T1000 (cell line): ENCODE measurements around the gene CRYBA4.
"Not testable (repeated sequence)": the region's sequence is repeated elsewhere in the genome, so short reads cannot be mapped to it uniquely, and the experiment has no call there.

Experiments used
- DNase-seq: peaks from one replicate; lab custom pipeline; 2025; ENCODE audit warnings: mixed read lengths; lab: John Stamatoyannopoulos, UW

The CRYBA4 gene

DNA sequence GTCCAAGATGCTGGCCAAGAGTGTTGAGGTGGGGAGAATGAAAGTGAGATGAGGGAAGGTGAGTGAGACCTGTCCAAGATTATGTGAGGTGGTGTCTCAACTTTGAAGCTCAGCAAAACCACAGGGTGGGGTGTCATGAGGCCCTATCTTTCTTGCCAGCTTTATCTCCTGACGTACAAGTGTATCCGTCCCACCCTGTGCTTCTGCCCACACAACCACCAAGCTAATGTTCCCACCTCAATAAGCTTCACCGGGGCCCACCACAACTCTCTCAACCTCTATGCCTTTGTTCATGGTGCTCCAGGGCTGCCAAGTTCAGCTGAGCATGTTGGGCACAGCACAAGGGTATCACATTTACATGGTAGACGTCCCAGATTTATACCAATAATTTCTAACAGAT, 24.7 kb upstream of the CRYBA4 start:
- DNase-seq, result no peak

DNA sequence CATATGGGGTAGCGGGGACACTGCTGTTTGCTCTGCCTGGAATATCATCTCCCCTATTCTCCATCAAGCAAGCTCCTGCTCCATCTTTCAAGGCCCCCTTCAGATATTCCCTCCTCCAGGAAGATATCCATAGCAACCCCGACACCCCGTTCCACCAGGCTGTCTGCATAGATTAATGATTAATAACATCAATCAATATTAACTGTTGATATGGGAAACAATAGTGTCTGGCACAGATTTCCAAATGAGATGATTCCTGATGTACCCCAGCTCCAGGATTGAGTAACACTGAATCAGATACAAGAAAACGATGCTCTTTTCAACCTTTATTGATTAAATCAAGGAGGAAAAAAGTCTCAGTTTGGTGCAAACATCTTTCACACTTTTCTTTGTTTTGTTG, 24.3 kb upstream of the CRYBA4 start:
- no peak for DNase-seq

DNA sequence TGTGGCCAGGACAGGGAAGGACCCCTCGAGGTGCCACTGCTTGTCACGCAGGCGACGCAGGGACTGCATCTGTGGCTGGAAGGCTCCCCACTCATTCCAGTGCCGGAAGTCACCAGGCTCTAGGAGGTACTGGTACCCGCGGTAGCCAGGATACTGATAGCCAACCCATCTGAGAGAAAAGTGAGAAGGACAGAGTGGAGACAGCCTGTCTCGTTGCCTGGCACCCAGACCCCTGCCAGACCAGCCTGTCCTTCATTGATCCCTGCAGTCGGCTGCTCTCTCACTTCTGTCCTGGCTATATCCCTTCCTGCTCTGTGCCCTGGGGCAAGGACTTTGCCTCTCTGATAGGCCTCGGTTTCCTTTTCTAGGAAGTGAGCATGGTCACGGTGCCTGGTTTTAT, 22.3 kb upstream of the CRYBA4 start:
- no peak for DNase-seq

DNA sequence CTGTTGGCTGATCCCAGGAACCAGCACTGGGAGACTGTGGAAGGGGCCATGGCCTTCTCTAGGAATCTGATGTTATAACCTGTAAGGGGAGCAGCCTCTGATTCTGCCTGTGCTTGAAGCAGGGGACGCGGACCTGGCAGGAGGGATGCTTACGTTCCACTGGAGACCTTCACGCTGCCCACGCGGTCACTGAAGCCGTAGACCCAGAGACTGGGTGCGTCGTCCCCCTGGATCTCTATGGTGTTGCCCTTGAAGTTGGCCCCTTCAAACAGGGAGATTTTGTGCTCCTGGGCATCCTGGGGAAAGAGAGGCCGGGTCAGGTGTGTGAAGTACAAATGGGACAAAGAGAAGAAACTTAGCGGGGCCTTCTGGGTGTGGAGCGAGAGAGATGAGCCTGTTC, 20.0 kb upstream of the CRYBA4 start:
- DNase-seq, result no peak

DNA sequence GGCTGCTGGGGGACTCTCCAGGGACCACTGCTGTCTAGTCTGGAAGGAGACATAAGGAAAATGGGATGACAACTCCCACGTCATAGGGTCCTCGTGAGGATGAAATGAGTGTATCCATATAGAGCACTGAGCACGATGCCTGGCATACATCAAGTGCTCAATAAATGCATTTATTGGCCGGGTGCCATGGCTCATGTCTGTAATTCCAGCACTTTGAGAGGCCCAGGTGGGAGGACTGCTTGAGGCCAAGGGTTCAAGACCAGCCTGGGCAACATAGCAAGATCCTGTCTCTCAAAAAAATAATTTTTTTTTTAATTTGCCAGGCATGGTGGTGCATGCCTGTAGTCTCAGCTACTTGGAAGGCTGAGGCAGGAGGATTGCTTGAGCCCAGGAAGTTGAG, 19.6 kb upstream of the CRYBA4 start:
- no peak for DNase-seq

DNA sequence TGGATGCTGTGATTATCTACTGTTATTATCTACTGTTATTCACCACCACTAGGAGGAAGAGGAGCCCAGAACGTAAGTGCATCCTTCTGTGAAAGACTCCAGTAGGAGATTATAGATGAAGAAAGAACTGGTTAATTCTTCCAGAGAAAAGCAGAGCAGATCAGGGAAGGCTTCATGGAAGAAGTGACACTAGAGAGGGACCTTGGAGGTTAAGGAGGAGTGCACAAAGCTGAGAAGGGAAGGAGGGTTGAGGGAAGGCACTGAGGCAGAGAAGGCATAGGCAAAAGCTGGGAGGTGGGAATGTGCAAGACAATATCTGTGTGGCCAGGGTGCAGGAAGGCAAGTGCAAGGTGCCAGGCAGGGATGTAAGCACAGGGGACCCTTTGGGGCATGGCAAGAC, 17.4 kb upstream of the CRYBA4 start:
- DNase-seq, result no peak

DNA sequence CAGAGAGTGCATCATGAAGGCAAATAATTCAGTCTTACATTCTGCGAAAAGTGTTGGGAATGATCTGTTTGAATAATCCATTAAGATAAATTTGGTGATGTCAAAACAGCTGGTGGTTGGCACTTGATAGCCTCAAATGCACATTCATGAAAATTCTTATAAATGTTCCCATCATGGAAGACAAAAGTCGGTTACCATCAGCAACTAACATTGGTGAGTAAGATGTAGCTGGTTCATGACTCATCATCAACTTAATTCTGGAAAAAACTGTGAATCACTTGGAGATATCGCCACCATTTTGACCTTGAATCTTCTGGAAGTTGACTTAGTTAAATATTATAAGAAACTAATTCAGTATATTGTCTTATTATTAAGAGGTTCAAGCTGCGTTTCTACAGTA, 15.2 kb upstream of the CRYBA4 start:
- DNase-seq, result no peak

DNA sequence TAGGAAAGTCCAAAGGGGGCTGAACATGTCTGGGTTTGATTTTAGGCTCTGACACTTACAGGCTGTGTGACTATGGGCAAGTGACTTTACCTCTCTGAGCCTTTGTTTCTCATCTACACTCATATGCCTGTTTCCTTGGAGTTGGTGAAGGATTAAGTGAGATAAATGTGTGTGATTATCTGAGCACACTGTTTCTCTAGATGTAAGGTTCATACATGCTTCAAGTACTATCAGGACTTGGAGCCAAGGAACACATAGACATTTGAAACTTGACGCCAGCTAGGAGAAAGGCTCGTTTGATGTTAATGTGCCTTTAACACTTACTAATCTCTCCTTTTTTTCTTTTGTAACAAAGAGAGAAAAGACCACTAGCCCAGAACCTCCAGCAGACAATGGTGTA, 13.6 kb upstream of the CRYBA4 start:
- no peak for DNase-seq

DNA sequence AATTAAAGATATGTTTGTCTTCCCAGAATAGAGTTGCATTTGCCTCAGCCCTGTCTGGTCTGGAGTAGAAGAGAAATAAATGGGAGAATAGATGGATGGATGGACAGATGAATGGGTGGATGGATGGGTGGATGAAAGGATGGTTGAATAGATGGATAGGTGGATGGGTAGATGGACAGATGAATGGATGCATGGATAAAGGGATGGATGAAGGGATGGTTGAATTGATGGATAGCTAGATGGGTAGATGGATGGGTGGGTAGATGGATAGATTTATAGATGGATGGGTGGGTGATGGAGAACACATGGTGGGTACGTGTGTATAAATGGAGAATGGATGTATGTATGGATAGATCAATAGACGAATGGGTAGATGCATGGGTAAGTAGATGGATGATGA, 12.5 kb upstream of the CRYBA4 start:
- no peak for DNase-seq

DNA sequence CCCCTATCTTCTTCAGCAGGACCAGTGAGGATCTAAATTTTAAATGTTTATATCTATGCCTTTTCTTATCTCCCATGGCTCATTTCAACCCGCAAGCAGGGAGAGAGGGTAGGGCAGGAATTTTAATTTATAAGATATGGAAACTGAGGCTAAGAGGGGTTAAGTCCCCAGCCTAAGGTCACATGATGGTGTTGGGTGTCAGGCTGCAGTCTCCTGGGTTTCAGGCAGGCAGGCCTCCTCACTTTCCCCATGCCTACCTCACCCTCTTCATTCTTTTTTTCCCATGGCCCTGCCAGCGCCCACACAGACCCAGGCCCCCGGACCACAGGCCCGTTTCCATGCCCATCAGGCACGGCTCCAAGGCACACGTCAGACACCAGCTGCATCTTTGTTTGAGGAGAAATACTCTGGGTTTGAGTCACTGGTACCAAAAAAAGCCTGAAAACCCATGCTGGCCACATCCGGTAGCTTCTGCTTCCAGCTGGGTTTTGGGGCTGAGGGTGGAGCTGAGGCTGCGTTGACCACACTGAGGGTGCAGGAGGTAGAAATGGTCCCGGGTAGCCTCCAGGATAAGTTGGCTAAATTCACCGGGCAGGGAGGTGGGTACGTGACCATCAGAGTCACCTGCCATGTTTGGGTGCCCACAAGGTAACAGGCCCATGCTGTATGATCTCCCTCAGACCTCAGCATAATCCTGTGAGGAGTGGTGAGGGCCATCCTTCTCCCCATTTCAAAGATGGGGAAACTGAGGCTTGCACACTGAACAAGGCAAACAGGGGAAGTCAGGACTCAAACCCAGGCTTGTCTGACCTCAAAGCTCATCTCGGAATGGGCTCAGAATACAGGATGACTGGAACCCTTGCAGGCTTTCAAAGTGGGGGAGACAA, 11.4 kb upstream of the CRYBA4 start:
- DNase-seq, result peak; percentile 20

DNA sequence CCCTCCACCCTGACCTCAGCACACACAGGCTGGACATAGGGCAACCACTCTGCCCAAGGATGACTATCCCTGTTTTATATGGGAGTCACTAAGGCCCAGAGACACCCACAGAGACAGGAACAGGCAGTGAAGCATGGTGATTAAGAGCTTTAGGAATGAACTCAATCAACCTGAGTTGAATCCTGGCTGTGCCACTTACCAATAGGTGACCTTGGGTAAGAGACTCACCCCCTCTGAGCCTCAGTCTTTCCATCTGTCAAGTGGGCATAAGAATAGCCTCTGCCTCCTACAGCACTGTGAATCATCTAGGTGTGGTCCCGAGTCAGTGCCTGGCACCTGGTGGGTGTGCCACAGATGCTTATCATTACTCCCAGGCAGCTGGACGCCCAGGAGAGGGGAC, 10.8 kb upstream of the CRYBA4 start:
- no peak for DNase-seq

DNA sequence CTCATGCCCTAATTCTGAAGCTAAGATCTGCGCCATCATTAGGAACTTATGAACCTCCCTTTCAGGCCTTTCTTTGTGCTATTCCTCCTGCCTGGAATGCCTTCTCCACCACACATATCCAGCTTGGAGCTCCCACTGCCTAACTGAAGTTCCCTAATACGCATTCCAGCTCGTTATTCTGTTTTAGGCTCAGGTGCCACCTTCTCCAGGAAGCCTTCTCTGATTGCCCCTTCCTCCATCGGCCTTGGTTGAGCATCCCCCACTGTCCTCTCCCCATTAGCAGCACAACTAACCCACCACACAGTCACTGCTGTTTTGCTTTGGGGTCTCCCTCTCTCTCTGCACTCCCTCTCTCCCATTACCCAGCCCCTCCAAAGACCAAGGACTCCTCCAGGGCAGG, 9.1 kb upstream of the CRYBA4 start:
- no peak for DNase-seq

DNA sequence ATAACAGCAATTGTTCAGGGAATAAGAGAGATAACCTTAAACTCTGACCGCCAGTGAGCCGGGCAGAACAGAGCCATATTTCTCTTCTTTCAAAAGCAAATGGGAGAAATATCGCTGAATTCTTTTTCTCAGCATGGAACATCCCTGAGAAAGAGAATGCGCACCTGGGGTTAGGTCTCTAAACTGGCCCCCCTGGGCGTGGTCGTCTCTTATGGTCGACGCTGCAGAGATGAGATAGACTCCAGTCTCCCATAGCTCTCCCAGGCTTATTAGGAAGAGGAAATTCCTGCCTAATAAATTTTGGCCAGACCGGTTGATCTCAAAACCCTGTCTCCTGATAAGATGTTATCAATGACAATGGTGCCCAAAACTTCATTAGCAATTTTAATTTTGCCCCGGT, 8.0 kb upstream of the CRYBA4 start:
- DNase-seq, result not testable (repeated sequence)

DNA sequence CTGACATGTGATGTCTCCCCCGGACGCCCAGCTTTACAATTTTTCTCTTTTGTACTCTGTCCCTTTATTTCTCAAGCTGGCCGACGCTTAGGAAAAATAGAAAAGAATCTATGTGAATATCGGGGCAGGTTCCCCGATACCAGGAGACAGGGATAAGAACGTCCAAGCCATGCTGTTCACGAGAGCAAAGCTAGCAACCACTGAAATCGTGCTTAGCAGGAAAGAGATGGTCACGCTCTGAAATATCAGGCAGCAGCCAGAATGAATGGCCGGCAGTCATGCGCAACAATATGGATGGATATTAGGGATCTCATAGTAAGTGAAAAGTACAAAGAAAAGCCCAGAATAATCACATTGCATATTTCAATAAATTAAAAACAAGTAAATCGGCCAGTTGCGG, 7.4 kb upstream of the CRYBA4 start:
- DNase-seq, result no peak

DNA sequence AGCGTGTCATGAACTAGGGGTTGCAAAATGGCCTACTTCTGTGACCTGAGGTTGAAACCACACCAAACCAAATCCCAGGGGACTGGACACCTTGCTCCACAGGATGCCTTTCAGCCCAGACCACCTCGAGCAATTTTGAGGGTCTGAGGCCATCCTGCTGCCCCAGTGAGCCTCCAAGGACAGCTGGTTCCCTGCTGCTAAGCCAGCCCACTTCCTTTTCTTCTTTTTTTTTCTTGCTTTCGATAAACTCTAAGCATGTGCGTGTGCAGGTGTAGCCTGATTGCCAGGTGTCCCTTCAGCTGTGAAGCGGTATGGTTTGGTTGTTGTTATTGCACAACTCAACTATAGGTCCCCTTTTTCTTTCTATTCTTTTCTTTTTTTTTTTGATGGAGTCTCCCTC, 6.6 kb upstream of the CRYBA4 start:
- no peak for DNase-seq

DNA sequence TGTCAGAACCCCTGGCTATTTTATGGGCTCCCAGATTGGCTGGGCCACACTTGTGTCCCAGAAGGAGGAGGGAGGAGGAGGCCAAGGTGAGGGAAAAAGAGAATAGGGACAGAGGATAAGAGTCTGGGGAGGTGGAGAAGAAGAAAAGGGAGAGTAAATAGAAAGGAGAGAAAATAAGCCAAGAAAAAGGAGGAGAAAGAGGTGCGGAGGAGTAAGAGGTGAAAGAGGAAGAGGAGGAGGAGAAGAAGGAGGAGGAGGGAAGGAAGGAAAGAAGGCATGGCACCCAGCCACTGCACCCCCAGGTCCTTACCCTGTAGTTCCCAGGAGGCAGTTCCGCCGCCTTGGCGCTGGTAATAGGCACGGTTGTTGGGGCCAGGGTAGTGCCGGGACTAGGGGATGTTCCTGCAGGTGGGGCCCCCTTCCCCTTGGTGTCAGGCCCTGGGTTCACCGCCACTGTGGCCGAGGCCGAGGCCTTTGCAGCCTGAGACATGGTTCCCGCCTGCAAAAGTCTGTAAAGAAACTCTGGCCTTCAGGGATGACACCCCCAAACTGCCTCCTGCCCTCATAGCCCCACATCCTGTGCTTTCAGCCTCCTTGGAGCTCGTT, 5.8 kb upstream of the CRYBA4 start:
- DNase-seq, result no peak

DNA sequence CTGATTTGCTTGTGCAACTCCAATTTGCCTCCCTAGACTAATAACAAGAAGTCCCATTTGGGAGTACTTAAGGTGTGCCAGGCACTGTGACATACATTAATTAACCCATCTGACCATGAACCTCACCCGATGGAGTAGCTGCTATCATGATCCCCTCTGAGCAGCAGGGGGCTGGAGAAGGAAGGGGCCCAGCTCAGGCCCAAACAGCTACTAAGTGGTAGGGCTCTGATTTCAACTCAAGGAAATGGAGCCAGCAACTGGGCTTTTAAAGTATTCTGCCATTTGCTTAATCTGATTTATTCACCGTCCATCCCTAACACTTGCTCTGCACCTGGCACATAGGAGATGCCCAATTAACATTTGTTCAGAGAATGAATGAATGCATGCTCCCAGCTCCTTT, 5.1 kb upstream of the CRYBA4 start:
- DNase-seq, result no peak

DNA sequence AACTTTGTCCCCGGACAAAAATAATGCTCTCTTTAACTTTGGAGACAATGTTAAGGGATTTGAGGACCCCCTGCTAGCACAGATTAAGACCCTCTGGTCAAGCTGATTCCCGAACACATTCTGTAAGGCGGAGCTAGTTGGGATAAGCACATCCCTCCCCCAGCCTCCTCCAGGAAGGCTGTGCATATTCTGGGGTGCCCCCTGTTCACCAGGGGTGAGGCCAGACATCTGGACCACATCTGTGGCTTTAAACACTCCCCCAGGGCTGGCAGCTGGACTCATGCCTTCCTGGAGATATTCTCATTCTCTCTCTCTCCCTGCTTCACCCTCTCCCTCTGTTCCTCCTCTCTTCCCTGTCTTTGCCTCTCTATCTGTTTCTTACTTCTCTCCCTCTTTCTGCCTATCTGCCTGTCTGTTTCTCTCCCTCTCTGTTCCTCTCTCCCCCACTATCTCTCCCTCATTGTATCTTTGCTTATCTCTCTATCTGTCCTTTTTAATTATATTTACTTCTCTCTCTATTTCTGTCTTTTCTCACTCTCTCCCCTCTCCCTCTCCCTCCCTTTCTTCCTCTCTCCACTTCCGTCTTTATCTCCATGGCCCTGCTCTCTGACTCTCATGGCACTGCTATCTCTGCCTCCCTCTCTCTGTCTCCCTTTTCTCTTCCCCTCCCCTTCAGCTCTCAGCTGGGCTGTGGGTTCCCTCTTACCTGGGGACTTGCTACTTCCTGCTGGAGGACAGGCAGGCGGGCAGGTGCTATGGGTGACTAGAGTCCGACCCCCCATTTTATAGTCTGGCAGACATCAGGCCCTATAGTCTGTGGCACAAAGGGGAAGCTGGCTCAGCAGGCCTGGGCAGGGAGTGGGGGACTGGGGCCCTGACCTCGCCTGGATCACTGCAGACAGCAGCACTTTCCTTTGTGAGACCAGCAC, 4.2 kb upstream of the CRYBA4 start, which contains the start of gene CRYBB1:
Gene CRYBB1 (minus strand): TSS at position 757 of the 929 bp plus-strand sequence. CDS start 1,708 bp downstream, outside the sequence.
- no peak for DNase-seq

DNA sequence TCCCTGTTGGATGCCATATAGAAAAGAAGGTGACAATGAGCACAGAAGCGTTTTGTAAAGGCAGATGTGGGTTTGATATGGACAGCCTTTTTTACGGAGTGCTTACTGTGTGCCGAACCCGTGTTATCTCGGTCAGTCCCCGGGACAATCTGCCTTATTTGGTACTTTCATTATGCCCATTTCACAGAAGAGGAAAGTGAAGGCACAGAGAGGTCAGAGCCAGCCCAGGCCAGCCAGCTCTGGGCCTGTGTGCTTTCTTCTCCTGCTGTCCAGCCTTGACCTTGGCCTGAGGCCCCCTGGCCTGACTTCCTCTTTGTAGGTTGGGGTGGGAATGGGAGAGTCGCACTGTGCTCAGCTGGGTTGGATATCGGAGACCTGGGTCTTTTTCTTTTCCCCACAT, 3.3 kb upstream of the CRYBA4 start:
- no peak for DNase-seq

DNA sequence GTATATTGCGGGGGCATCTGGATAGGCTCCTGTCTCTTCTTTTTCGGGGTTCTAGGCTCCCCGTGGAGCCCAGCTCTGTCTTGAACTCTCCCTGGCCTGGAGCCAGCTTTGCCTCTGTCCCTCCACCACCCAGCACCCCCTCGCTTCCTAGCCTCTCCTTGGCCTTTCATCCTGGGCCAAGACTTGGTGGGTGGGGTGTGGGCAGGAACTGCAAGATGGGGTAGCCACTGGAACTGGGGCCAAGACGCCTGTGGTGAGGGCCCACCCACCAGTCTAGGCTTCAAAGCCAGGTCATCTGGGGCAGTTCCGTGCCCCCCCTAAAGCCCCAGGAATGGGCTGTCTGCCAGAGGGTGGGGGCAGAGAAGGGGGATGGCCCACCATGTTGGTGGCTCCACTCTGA, 2.3 kb upstream of the CRYBA4 start:
- DNase-seq, result no peak

DNA sequence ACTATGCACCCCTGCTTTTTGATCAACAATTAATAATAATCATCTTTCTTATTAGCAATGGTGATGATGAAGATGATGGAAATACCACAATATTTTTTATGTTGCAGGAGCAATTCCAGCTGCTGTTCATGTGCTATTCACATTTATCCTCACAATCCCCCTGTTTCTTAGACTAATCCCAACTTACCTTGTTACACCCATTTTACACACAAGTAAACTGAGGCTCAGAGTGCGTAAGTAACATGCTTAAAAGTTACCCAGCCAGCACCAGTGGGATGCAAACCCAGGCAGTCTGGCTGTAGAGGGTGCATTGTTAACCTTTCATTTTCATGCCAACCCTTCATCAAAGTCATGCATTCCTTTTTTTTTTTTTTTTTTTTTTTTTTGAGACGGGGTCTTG, 1.6 kb upstream of the CRYBA4 start:
- no peak for DNase-seq

DNA sequence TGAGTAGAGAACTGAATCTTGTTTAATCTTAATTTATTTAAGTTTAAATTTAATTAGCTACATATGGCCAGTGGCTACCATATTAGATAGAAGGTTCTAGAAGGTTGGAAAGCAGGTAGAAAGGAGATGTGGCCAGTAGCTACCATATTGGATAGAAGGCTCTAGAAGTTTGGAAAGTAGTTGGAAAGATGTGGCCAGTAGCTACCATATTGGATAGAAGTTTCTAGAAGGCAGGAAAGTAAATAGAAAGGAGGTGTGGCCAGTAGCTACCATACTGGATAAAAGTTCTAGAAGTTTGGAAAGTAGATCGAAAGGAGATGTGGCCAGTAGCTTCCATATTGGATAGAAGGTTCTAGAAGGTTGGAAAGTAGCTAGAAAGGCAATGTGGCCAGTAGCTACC, 2.2 kb downstream of the CRYBA4 start:
- DNase-seq, result no peak

DNA sequence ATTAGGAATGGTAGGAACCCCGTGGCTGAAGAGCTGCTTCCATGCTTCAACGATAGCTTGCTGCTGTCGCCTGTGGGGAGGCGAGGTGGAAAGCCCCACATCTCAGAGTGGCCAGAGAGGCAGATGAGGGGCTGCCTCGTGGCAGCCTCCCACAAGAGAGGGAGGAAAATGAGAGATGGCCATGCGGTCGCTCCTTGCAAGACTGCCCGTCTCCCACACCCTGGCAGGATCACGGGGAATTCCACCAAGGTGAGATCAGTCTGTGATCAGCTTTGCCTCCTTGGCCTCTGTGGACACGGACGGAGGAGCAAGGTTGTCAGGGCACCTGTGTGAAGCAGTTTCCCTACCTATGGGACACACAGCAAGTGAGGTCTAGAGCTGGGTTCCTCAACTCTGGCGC, 3.0 kb downstream of the CRYBA4 start:
- no peak for DNase-seq
